Forelimb muscle (tissue), 1 donor: ENCODE data around the gene ZNF667. TPM values are rescaled to one million over a fixed set of nuclear protein-coding genes. Genes with fewer than 3 reads are reported as not detected.

ENCODE experiments used
- DNase-seq: peaks from one replicate; pipeline ENCODE4 v3.0.0-alpha.2; 2013; ENCODE audit warnings: low read depth
- polyA plus RNA-seq: library from polyadenylated mRNA; unstranded; fragments of 120-200 nt; gene quantifications from one replicate; pipeline ENCODE4 v1.2.1, GENCODE V29; 2013; ENCODE audit not compliant: insufficient read length

ZNF667 gene
- polyA plus RNA-seq, 1 donor = 11.3 TPM

GRCh38 chr19:56393119-56394012 is 83.8 kb downstream of the ZNF667 start, which contains the start of gene ZNF582:
ZNF582 (minus strand) TSS chr19:56393534; CDS start chr19:56391752, 1,782 bp downstream.
- peak; percentile 95 for DNase-seq

Other genes with a start within 250 kb of the ZNF667 start
- 1.8 TPM for gene EDDM13, start 204.6 kb downstream of the ZNF667 start, polyA plus RNA-seq
- gene ZSCAN5A, start 162.5 kb downstream of the ZNF667 start, polyA plus RNA-seq = 6.0 TPM
- gene ZNF582, start 83.8 kb downstream of the ZNF667 start, polyA plus RNA-seq = 6.9 TPM
- 6.2 TPM for gene ZNF583, start 73.0 kb downstream of the ZNF667 start, polyA plus RNA-seq
- 16.0 TPM for gene ZNF471, start 30.5 kb upstream of the ZNF667 start, polyA plus RNA-seq
- 11.1 TPM for gene ZFP28, start 61.6 kb upstream of the ZNF667 start, polyA plus RNA-seq
- 4.6 TPM for gene ZNF470, start 90.1 kb upstream of the ZNF667 start, polyA plus RNA-seq
- gene ZNF71, start 118.0 kb upstream of the ZNF667 start, polyA plus RNA-seq = 6.9 TPM
- gene SMIM17, start 165.8 kb upstream of the ZNF667 start, polyA plus RNA-seq = 1.7 TPM
- 1.9 TPM for gene ZNF835, start 194.4 kb upstream of the ZNF667 start, polyA plus RNA-seq